Smooth muscle cell (in vitro differentiated cells): ENCODE results near the gene RBBP4. TPM values are rescaled to one million over a fixed set of nuclear protein-coding genes. Genes with fewer than 3 reads are reported as not detected.

Experiments used
- DNase-seq: peaks from one replicate; lab custom pipeline; 2025; ENCODE audit not compliant: unreplicated experiment; lab: John Stamatoyannopoulos, UW
- H2AFZ ChIP-seq: fragments of 200-600 bp; sonication (generic); 2 replicates; pipeline ENCODE4 v1.6.0; 2016; ENCODE audit warnings: antibody characterized with exemption, low read depth, mild to moderate bottlenecking
- H3F3A ChIP-seq: fragments of 200-600 bp; sonication (generic); 2 replicates; pipeline ENCODE4 v1.6.0; 2017; ENCODE audit warnings: antibody characterized with exemption, low read depth
- H3K27ac ChIP-seq: fragments of 200-600 bp; sonication (generic); 2 replicates; pipeline ENCODE4 v1.5.1; 2016; ENCODE audit warnings: low read depth, mild to moderate bottlenecking
- H3K27me3 ChIP-seq: fragments of 200-600 bp; sonication (generic); 2 replicates; pipeline ENCODE4 v1.6.1; 2016; ENCODE audit warnings: low read depth, mild to moderate bottlenecking
- H3K36me3 ChIP-seq: fragments of 200-600 bp; sonication (generic); 2 replicates; pipeline ENCODE4 v1.5.1; 2016; ENCODE audit warnings: low read depth
- H3K4me1 ChIP-seq: fragments of 200-600 bp; sonication (generic); 2 replicates; pipeline ENCODE4 v1.5.1; 2016; ENCODE audit warnings: low read depth
- H3K4me2 ChIP-seq: fragments of 200-600 bp; sonication (generic); 2 replicates; pipeline ENCODE4 v1.6.0; 2016; ENCODE audit warnings: mild to moderate bottlenecking
- H3K4me3 ChIP-seq: fragments of 200-600 bp; sonication (generic); 2 replicates; pipeline ENCODE4 v1.5.1; 2016; ENCODE audit warnings: mild to moderate bottlenecking
- H3K79me2 ChIP-seq: fragments of 200-600 bp; sonication (generic); 2 replicates; pipeline ENCODE4 v1.6.0; 2016; ENCODE audit warnings: low read depth, mild to moderate bottlenecking
- H3K9ac ChIP-seq: fragments of 200-600 bp; sonication (generic); 2 replicates; pipeline ENCODE4 v1.6.0; 2016; ENCODE audit warnings: low read depth
- H3K9me3 ChIP-seq: fragments of 200-600 bp; sonication (generic); replicated peaks from 2 replicates; pipeline ENCODE4 v1.5.1; 2016; ENCODE audit warnings: low read depth
- H4K20me1 ChIP-seq: fragments of 200-600 bp; sonication (generic); 2 replicates; pipeline ENCODE4 v1.6.0; 2016; ENCODE audit warnings: low read depth
- WGBS: methylation state at CpG from one replicate; pipeline ENCODE4 v1.1.7; 2016; ENCODE audit warnings: low lambda C conversion rate; 5-methylcytosine and 5-hydroxymethylcytosine counted together
- polyA plus RNA-seq: library from polyadenylated mRNA; unstranded; fragments of >200 nt; fragmentation: Nextera tagmentation; extraction: Ambion mirVana; gene quantifications from 2 replicates; pipeline ENCODE4 v1.2.1, GENCODE V29; 2016
- total RNA-seq: library from RNA; depleted of rRNA; stranded (reverse); fragments of >200 nt; gene quantifications from 2 replicates; pipeline ENCODE4 v1.2.3, GENCODE V29; 2014
- TF ChIP-seq, protein P1 (sequence below): fragments of 200-600 bp; sonication (generic); IDR thresholded peaks from 2 replicates; pipeline ENCODE4 v1.5.1; 2017; ENCODE audit warnings: borderline replicate concordance, mild to moderate bottlenecking, antibody characterized with exemption; ENCODE audit not compliant: insufficient read depth, poor library complexity, severe bottlenecking

Gene RBBP4
- total and polyA plus RNA-seq, 2 experiments from 2014 or later: 139 to 140 TPM

DNA sequence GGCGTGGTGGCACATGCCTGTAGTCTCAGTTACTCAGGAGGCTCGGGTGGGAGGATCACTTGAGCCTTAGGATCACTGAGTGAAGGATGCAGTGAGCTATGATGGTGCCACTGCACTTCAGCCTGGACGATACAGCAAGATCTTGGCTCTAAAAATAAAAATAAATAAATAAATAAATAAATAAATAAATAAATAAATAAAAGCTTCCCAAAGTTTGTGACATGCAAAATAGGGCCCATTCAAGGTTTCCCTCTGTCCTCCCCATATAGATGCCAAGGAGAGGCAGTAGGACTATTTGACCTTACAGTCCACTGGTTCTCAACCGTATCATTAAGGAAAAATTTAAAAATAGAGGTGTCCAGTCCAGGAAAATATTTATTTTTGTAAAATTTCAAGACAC is 41.8 kb upstream of the RBBP4 start:
- Histone ChIP-seq H3K9me3 (no peaks in the 10 kb centered on the region), H3K27ac (no peak overlapping the region), H3K36me3 (no peaks in the 10 kb centered on the region), H3K79me2 (no peaks in the 10 kb centered on the region), H2AFZ (no peak overlapping the region), H3K9ac (no peak overlapping the region), H3K4me2 (no peak overlapping the region), H3F3A (peaks cover 4% of the 10 kb centered on the region), H4K20me1 (peaks cover 10% of the 10 kb centered on the region), H3K27me3 (no peaks in the 10 kb centered on the region), H3K4me3 (no peak overlapping the region), H3K4me1 (no peaks in the 10 kb centered on the region)
- WGBS: 95% methylated on average over 4 of the region's 4 CpGs
- TF ChIP-seq, protein P1, sequence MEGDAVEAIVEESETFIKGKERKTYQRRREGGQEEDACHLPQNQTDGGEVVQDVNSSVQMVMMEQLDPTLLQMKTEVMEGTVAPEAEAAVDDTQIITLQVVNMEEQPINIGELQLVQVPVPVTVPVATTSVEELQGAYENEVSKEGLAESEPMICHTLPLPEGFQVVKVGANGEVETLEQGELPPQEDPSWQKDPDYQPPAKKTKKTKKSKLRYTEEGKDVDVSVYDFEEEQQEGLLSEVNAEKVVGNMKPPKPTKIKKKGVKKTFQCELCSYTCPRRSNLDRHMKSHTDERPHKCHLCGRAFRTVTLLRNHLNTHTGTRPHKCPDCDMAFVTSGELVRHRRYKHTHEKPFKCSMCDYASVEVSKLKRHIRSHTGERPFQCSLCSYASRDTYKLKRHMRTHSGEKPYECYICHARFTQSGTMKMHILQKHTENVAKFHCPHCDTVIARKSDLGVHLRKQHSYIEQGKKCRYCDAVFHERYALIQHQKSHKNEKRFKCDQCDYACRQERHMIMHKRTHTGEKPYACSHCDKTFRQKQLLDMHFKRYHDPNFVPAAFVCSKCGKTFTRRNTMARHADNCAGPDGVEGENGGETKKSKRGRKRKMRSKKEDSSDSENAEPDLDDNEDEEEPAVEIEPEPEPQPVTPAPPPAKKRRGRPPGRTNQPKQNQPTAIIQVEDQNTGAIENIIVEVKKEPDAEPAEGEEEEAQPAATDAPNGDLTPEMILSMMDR: no peak
- no peak for DNase-seq

DNA sequence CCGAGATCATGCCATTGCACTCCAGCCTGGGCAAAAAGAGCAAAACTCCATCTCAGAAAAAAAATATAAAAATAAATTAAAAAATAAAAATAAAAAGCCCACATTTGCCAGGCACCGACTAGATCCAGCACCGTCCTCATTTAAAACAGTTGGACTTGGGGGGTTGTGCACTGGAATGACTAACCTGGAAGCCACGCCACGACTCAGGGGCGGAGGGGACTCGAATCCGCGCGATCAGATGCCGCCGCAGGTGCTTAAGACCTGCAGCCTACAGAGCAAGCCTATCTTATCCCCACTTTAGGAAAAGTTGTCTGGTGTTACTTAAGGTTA is 39.2 kb upstream of the RBBP4 start:
- DNase-seq: no peak
- Histone ChIP-seq H3K27ac (no peak overlapping the region), H3K79me2 (no peaks in the 10 kb centered on the region), H2AFZ (no peak overlapping the region), H3K9ac (no peak overlapping the region), H3F3A (peaks cover 4% of the 10 kb centered on the region), H4K20me1 (peaks cover 14% of the 10 kb centered on the region), H3K36me3 (no peaks in the 10 kb centered on the region), H3K4me1 (no peaks in the 10 kb centered on the region), H3K4me2 (peak overlapping the region; percentile 83), H3K27me3 (no peaks in the 10 kb centered on the region), H3K4me3 (peak overlapping the region; percentile 47), H3K9me3 (no peaks in the 10 kb centered on the region)
- 23% methylated on average over 12 of the region's 12 CpGs for WGBS
- TF ChIP-seq, protein P1: no peak

DNA sequence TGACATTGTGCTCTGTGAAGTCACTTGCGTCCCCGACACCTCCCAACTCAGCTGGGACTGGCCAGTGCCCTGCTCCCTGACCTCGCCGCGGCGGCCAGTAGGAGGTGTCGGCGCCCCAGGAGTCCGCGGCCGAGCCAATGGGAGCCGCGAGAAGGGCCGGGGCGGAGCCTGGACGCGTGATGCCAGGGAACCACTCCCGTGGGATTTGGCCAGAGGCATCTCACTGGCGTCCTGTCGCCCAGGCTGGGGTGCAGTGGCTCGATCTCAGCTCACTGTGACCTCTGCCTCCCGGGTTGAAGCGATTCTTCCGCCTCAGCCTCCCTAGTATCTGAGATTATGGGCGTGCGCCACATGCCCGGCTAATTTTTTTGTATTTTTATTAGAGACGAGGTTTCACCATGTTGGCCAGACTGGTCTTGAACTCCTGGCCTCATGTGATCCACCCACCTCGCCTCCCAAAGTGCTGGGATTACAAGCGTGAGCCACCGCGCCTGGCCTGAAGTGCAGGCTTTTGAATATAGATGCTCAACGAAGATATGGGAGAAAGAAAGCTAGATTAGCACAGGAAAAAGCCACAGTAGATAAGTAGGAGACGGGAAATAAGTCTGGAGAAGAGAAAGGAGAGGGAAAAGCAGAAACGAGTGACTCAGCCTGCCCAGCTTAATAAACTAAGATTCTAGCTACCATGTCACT is 38.7 kb upstream of the RBBP4 start:
- no peaks in the 10 kb centered on the region for H3K4me1 ChIP-seq
- H3K27me3 ChIP-seq: no peaks in the 10 kb centered on the region
- TF ChIP-seq, protein P1: no peak
- H3K9me3 ChIP-seq: no peaks in the 10 kb centered on the region
- peak overlapping the region; percentile 83 for H3K4me2 ChIP-seq
- WGBS: 5% methylated on average over 35 of the region's 35 CpGs
- peak overlapping the region; percentile 4 for H3K27ac ChIP-seq
- no peaks in the 10 kb centered on the region for H3K79me2 ChIP-seq
- DNase-seq: peak; percentile 13
- no peaks in the 10 kb centered on the region for H3K36me3 ChIP-seq
- H3K9ac ChIP-seq: no peak overlapping the region
- no peak overlapping the region for H2AFZ ChIP-seq
- peak overlapping the region; percentile 47 for H3K4me3 ChIP-seq
- peaks cover 4% of the 10 kb centered on the region for H3F3A ChIP-seq
- peaks cover 14% of the 10 kb centered on the region for H4K20me1 ChIP-seq

DNA sequence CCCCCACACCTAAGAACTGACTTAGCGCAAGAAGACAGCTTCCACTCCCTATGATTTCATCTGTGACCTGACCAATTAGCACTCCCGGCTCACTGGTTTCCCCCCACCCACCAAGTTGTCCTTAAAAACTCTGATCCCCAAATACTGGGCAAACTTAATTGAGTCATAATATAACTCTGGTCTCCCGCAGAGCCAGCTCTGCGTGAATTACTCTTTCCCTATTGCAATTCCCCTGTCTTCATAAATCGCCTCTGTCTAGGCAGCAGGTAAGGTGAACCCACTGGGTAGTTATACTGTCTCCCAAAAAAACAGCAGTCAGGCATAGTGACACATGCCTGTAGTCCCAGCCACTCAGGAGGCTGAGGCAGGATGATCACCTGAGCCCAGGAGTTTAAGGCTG is 37.5 kb upstream of the RBBP4 start:
- Histone ChIP-seq H3K4me2 (no peak overlapping the region), H3K9ac (no peak overlapping the region), H3K27ac (no peak overlapping the region), H3K4me3 (no peak overlapping the region), H3K4me1 (no peaks in the 10 kb centered on the region), H3K9me3 (no peaks in the 10 kb centered on the region), H2AFZ (no peak overlapping the region), H3K36me3 (no peaks in the 10 kb centered on the region), H4K20me1 (peaks cover 14% of the 10 kb centered on the region), H3F3A (peaks cover 4% of the 10 kb centered on the region), H3K27me3 (no peaks in the 10 kb centered on the region), H3K79me2 (no peaks in the 10 kb centered on the region)
- TF ChIP-seq, protein P1: no peak
- 91% methylated on average over 5 of the region's 5 CpGs for WGBS
- no peak for DNase-seq
